PC-9 (cell line): ENCODE data around the gene SH3PXD2A.

Experiments used
- EZH2 ChIP-seq: fragments of 200-600 bp; sonication (generic); IDR thresholded peaks from 2 replicates; pipeline ENCODE4 v1.8.0; 2017; ENCODE audit warnings: antibody characterized with exemption, low read depth
- TF ChIP-seq, protein P1 (sequence below): fragments of 200-600 bp; sonication (generic); conservative IDR thresholded peaks from 2 replicates; pipeline ENCODE4 v1.6.1; 2017; ENCODE audit warnings: mixed run types, antibody characterized with exemption, mild to moderate bottlenecking, moderate library complexity

DNA sequence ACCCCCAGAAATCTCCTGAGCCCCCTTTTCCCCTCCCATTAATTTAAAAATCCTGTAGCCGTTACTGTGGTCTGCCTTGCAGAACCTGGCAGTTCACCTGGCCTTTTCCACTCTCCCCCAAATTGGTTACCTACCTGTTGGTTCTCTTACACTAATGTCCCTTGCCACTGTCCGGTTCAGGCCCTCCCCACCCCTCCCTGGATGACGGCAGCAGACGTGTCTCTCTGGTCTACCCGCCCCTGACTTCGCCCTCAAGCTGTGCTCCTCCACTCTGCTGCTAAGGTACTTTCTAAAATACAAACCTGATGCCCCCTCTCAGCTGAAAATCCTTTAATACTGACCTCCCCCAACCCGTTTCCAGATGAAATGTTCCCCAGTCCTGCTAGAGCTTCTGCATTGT lies 15.6 kb upstream of the SH3PXD2A start:
- TF ChIP-seq, protein P1, sequence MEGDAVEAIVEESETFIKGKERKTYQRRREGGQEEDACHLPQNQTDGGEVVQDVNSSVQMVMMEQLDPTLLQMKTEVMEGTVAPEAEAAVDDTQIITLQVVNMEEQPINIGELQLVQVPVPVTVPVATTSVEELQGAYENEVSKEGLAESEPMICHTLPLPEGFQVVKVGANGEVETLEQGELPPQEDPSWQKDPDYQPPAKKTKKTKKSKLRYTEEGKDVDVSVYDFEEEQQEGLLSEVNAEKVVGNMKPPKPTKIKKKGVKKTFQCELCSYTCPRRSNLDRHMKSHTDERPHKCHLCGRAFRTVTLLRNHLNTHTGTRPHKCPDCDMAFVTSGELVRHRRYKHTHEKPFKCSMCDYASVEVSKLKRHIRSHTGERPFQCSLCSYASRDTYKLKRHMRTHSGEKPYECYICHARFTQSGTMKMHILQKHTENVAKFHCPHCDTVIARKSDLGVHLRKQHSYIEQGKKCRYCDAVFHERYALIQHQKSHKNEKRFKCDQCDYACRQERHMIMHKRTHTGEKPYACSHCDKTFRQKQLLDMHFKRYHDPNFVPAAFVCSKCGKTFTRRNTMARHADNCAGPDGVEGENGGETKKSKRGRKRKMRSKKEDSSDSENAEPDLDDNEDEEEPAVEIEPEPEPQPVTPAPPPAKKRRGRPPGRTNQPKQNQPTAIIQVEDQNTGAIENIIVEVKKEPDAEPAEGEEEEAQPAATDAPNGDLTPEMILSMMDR = no peak
- no peak for TF ChIP-seq EZH2
